ENCODE measurements around the gene TMEM37.

Gene TMEM37

DNA sequence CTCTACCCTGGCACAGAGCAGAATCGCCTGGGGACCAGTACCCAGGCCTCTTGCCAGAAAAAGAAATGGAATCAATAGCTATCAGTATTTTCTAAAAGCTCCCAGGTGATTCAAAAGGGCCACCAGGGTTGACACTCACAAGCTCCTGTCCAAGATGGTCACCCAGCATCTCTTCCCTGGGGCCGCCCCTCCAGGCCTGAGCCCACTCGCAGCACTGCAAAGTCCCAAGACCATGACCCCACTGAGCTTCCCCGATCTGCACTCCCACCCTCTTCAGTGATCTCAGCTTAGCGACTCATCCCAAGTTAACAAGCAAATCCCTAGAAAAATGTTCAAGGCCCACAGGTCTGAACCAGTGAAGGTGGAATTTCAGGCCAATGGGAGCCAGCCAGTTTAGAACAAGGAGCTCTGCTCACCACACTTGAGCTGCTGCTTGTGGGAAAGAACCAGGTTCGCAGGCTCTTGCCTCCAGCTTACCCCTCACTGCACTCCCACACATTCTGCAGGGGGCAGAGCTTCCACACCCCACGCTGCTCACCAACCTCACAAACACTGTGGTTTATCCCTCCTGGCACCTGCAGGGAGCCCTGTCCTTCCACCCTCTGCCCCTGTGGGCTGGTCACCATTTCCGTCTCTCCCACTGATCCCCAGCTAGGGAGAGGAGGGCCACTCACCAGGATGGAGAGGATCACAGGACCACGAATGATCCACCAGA, 19.8 kb downstream of the TMEM37 start:
- H3K4me3 ChIP-seq (ENCODE audit: low read depth, low read length), result no peak overlapping the region

DNA sequence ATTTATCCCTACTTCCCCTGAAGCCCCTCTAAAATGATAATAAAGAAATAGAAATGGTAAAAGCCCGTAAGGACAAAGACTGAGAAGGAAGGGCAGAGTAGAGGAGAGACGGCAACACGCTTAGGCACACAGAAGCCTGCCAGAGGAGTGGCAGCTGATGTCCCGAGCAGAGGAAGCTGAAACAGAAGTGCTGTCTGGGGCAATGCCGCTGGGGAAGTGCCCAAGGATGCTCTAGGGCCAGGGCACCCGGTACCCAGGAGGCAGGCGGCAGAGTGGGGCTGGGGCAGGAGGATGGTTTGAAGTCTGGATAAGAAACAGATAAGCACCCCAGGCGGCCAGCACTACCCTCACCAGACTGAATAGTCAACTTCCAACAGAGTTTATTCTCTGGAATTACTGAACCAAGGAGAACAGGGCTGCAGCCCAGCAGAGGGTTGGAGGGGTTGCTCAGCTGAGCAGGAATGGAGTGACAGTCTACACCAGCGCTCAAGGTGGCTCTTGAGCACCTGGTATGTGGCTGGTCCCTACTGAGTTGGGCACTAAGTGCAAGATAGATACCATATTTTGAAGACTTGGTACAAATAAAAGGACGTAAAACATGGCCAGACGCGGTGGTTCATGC, 22.4 kb downstream of the TMEM37 start:
- no peak overlapping the region for H3K4me3 ChIP-seq (ENCODE audit: low read depth, low read length)

DNA sequence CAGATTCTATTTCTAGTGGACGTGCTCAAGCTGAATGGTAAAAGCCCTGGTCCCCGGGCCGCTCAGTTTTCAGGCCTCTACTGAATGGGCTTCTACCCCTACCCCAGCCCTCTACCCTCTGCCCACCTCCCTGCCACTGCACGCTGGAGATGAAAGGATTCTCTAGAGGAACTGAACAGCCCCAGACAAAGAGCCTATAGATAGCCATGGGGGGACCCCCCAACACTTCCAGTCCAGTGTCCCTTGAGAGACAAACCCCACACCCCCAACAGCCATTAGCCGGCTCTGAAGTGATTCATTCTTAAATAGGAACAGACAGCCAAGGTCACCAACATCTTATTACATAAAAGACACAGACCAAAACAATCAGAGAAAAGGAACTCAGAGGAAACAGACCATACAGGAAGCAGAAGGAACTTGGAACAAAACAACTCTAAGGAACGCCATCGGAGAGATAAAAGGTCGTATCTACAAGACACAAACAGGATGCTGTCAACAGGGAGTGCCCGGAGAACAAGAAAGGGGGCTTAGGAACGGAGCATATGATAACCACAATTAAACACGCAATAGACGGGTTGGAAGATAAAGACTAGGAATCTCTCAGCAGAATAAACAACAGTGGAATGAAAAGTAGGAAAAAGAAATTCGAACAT, 23.5 kb downstream of the TMEM37 start:
- H3K4me3 ChIP-seq (ENCODE audit: low read depth, low read length), result no peak overlapping the region

GRCh38 chr2:119460076-119460475, 28.4 kb downstream of the TMEM37 start:
- no peak overlapping the region for H3K4me3 ChIP-seq (ENCODE audit: low read depth, low read length)

- no peak overlapping the region for H3K4me3 ChIP-seq (ENCODE audit: low read depth, low read length)
These were observed 30.2 kb downstream of the TMEM37 start for GRCh38 chr2:119461811-119462210.

DNA sequence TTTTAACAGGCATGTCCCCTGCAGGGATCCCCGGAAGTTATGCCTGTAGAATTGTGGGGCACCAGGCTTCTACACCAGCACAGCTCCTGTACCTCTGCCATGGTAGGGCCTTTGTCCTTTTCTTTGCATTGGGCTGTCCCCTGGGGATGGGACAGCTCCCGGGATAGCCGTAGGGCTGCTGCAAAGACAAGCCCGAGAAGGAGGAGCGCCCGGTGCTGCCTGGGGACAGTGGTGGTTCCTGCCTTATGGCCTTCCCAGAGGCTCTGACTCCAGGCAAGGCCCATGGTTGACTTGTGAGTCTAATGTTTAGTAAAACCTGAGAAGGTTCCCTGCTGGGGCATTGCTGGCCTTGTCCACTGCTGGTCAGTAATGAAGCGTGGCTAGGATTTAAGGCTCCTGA, 30.9 kb downstream of the TMEM37 start:
- no peak overlapping the region for H3K4me3 ChIP-seq (ENCODE audit: low read depth, low read length)

DNA sequence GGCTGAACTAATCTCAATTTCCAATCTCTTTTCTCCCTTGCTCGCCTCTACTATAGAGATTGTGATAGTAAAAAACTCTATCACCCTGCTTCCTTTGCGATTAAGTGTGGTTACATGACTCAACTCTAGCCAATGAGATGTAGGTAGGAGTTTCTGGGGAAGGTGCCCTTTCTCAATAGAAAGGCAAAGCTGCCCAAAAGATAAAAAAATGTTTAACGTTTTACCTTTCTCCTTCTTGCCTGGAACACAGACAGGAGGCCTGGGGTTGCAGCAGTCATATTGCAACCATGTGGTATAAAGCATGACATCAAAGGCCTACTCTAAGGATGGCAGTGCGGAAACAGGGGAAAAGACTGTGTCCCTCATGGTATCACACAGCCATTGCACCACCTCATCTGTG, 31.5 kb downstream of the TMEM37 start:
- H3K4me3 ChIP-seq (ENCODE audit: low read depth, low read length), result no peak overlapping the region

DNA sequence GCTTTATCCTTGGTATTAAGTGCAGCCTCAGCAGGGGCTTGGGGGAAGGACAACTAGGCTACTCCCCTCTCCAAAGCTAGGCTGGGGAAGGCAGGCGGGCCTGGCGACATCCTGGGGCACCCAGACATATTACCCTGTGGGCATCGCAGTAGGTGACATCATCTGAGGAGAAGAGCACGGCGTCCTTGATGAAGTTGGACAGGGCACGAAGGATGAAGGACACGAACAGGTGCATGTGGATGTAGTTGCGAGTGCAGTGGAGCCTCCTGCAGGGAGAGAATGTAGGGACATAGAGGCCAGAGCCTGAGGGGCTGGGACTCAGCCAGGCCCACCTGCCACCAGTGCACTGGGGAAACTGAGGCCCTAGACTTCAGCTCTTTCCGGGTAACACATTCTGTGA, 32.3 kb downstream of the TMEM37 start:
- no peak overlapping the region for H3K4me3 ChIP-seq (ENCODE audit: low read depth, low read length)

DNA sequence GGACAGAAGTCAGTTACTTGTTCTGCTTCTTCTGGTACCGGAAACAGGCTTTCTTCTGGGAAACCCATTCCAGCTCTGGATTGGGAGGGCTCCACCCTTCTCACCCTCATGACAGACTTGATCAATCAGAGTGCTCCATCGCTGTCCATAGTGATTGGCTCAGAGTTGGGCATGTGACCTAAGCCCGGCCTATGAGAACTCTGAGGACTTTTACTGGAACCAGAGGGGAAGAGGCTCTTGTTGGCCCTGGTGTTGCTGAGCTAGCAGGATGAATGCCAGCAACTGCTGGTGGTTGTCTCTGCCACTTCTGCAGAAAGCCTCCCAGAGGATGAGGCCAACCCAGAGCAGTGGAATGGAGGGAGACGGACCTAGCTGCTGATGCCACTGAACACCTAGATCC, 33.3 kb downstream of the TMEM37 start:
- no peak overlapping the region for H3K4me3 ChIP-seq (ENCODE audit: low read depth, low read length)

- H3K4me3 ChIP-seq (ENCODE audit: low read depth, low read length), result no peak overlapping the region
These were observed 34.0 kb downstream of the TMEM37 start for GRCh38 chr2:119465687-119466086.

- H3K4me3 ChIP-seq (ENCODE audit: low read depth, low read length), result no peak overlapping the region
These were observed 34.7 kb downstream of the TMEM37 start for GRCh38 chr2:119466373-119466772.

DNA sequence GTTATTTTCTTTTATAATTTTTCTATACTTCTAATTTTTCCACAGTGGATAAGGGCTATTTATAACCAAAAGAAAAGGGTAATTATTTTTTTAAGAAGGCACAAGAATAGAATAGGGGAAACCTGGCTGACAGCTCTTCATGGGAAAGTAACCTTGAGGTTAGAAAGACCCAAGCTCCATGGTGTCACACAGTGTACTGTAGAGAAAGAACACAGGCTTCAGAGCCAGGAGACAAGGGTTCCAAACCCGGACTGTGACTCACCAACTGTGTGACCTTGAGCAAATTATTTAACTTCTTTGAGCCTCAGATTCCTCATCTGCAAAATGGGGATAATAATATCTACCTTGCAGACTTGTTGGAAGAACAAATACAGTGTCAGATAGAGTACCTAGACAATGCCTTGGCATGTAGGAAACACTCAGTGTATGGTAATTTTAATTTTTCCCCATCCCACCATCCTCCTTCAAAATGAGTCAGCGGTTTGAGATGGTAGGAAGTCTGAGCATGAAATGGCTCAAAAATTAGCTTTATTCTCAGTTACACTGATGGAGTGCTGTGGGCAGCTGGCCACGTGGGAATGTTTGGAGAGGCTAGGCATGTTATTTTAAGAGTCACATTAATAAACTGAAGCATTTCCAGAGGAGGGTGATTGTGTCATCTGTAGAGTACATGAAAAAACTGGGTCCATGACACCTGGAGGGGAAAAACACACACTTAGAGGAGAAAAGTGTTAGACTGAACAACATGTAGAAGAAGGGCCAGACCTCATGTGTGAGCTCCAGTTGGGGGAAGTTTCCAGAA, 36.7 kb downstream of the TMEM37 start:
- no peak overlapping the region for H3K4me3 ChIP-seq (ENCODE audit: low read depth, low read length)

GRCh38 chr2:119469131-119469530, 37.5 kb downstream of the TMEM37 start:
- no peak overlapping the region for H3K4me3 ChIP-seq (ENCODE audit: low read depth, low read length)

GRCh38 chr2:119469661-119470297, 38.1 kb downstream of the TMEM37 start:
- H3K4me3 ChIP-seq (ENCODE audit: low read depth, low read length), result no peak overlapping the region

DNA sequence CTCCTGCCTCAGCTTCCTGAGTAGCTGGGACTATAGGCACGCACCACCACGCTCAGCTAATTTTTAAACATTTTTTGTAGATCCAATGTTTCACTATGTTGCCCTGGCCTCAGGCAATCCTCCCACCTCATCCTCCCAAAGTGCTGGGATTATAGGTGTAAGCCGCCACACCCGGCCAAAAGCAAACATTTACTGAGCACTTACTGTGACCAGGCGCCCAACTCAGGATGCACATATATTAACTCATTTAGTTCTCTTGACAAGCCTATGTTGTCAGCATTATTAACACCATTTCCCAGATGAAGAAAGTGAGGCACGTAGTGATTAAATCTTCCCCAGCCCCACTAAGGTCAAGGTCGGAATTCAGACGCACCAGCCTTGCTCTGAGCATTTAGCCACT, 41.1 kb downstream of the TMEM37 start:
- H3K4me3 ChIP-seq (ENCODE audit: low read depth, low read length), result no peak overlapping the region

DNA sequence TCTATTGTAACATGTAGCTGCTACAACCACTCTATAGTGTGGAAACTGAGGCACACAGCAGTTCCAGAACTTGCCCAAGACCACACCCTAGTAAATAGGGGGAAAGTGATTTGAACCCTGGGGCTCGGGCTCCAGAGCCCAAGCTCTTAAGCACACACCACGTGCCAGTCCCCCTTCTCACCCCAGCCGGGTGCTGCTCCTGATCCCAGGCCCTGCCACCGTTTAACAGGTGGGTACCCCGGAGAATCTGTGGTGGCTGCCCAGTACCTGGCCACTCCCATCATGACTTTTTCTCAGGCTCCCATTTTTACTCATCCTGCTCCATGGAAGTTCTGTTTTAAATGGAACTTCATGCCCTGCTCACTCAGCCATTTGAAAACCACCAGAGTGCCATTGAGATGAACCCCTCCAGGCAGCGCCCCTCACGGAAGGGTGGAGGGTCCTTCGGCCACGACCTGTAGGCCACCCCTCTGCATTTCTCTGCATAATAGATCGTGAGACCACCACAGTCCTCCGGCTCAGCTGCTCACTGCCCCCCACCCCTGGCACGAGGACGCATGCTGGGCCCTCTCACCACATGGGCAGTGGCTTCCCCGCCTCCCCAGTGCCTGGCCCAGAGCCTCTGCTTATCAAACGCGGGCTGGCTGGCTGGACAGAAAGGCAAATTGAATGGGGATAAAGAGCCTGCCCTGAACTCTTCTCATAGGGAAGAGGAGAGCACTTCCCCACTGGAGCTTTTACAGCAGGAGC, 42.1 kb downstream of the TMEM37 start:
- no peak overlapping the region for H3K4me3 ChIP-seq (ENCODE audit: low read depth, low read length)

DNA sequence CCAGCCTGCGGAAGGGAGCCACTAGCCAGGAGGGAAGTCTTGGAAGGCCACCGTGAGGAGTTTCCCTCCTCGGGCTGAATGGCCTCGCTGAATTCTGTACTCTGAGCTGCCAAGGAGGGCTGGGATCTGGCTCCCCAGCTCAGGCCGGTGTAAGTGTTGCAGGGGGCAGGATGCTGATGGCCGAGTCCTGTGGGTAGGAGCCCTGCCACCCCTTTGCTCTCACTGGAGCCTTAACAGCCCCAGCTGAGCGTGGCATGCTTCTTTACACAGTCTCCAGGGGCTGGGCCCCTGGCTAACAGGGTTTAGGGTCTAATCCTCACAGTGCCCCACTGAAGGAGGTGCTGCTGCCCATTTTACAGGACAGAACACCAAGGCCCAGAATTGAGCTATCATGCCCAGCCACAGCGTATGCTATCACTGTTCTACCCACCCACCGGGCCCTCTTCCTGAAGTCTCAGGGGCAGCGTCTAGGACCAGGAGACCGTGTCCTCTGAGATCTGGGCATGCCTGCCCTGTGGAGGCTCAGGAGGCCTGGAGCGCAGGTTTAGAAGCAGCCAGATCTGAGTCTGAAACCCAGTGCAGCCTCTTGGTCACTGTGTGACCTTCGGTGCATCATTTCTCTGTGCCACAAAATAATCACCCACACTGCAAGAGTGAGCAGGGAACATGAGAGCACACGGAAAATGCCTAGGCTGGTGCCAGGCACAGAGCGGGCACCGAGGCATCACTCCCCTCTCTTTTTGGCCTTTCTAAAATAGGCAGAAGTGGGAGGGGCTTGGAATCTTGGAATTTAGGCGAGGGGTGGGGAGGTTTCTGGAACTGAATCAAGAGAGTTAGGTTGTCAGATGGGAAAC, 42.9 kb downstream of the TMEM37 start:
- H3K4me3 ChIP-seq (ENCODE audit: low read depth, low read length), result no peak overlapping the region

- no peak overlapping the region for H3K4me3 ChIP-seq (ENCODE audit: low read depth, low read length)
These were observed 43.7 kb downstream of the TMEM37 start for GRCh38 chr2:119475225-119475856.

GRCh38 chr2:119475857-119476244, 44.2 kb downstream of the TMEM37 start:
- no peak overlapping the region for H3K4me3 ChIP-seq (ENCODE audit: low read depth, low read length)

All from iPS-11a (cell line).